Left lung (tissue), 10 donors: ENCODE data around the gene NAALADL2. TPM values are rescaled to one million over a fixed set of nuclear protein-coding genes. Genes with fewer than 3 reads are reported as not detected.
A peak's percentile ranks its signal among the peaks of the same experiment; 100 is the strongest.

ENCODE experiments used
- ATAC-seq: fragments of 200-7000 bp; cut with Tn5 transposase; one replicate; pipeline ENCODE4 v1.9.1; 2020; ENCODE audit warnings: moderate library complexity
- DNase-seq, 4 donors: peaks; one replicate each; pipeline ENCODE4 v3.0.0-alpha.2; 2013 to 2020
- H3K27ac ChIP-seq, 2 donors: fragments of 200-600 bp; sonication (generic) in 1 of 2; one replicate each; pipeline versions ENCODE4 v1.5.0 to v1.8.0; 2020 to 2021
- H3K27me3 ChIP-seq, 2 donors: fragments of 200-600 bp; sonication (generic) in 1 of 2; one replicate each; pipeline versions ENCODE4 v1.5.0 to v1.8.0; 2020 to 2021
- H3K36me3 ChIP-seq, 2 donors: fragments of 200-600 bp; sonication (generic) in 1 of 2; one replicate each; pipeline versions ENCODE4 v1.5.0 to v1.8.0; 2020 to 2021
- H3K4me1 ChIP-seq, 2 donors: fragments of 200-600 bp; one replicate each; pipeline ENCODE4 v1.8.0; 2021
- H3K4me3 ChIP-seq, 2 donors: fragments of 200-600 bp; sonication (generic) in 1 of 2; one replicate each; pipeline versions ENCODE4 v1.5.0 to v1.8.0; 2020 to 2021; ENCODE audit warnings: mild to moderate bottlenecking in 1 of 2
- H3K9me3 ChIP-seq, 2 donors: fragments of 200-600 bp; sonication (generic) in 1 of 2; one replicate each; pipeline versions ENCODE4 v1.5.0 to v1.8.0; 2020 to 2021
- CTCF ChIP-seq, 2 donors: fragments of 200-600 bp; sonication (generic) in 1 of 2; IDR thresholded peaks; one replicate each; pipeline versions ENCODE4 v1.5.0 to v1.8.0; 2021; ENCODE audit warnings: antibody characterized with exemption in 2 of 2
- intact Hi-C, 2 donors: fragments of 100-400 bp; cut with DNase I; formaldehyde crosslinking; loops; one replicate each; pipeline versions ENCODE4 v1.11.2 to v1.14.2; 2022
- polyA plus RNA-seq, 6 donors: library from polyadenylated mRNA; unstranded; fragments of 120-200 nt; gene quantifications; one replicate each; pipeline ENCODE4 v1.2.1, GENCODE V29; 2013; ENCODE audit not compliant: insufficient read length in 6 of 6
- total RNA-seq, 2 donors: library from RNA; stranded (reverse); fragmentation: NEBNext Ultra II Directional; extraction: Animal tissue kit (Norgen Biotek cat#: 25700); gene quantifications; one replicate each; pipeline ENCODE4 v1.2.1, GENCODE V29; 2021
- donor health status: DM: no; HTN: yes; CAD: no.
- donor health status: DM: no; HTN: no; CAD: no.

The NAALADL2 gene
- total and polyA plus RNA-seq, 8 donors = 9.8 to 23.3 (median 17.8) TPM

GRCh38 chr3:175411405-175411804 is 552.3 kb downstream of the NAALADL2 start:
- ATAC-seq (no peak), DNase-seq (no peak)
- Histone ChIP-seq H3K27ac (no peak overlapping the region), H3K4me3 (no peak overlapping the region), H3K9me3 (no peaks in the 10 kb centered on the region), H3K4me1 (no peaks in the 10 kb centered on the region), H3K36me3 (no peaks in the 10 kb centered on the region), H3K27me3 (no peaks in the 10 kb centered on the region)
- intact Hi-C loops = no loop called here
- no peak for TF ChIP-seq CTCF (IDR thresholded peaks at IDR 0.05)

GRCh38 chr3:175411946-175412345 is 552.8 kb downstream of the NAALADL2 start:
- no peaks in the 10 kb centered on the region for H3K27me3 ChIP-seq
- H3K36me3 ChIP-seq = no peaks in the 10 kb centered on the region
- intact Hi-C loops = no loop called here
- no peaks in the 10 kb centered on the region for H3K4me1 ChIP-seq
- TF ChIP-seq CTCF (IDR thresholded peaks at IDR 0.05) = no peak
- H3K27ac ChIP-seq = no peak overlapping the region
- DNase-seq = no peak
- H3K4me3 ChIP-seq = no peak overlapping the region
- no peak for ATAC-seq
- H3K9me3 ChIP-seq = no peaks in the 10 kb centered on the region

- Histone ChIP-seq H3K9me3 (no peaks in the 10 kb centered on the region), H3K4me3 (no peak overlapping the region), H3K27ac (no peak overlapping the region), H3K27me3 (no peaks in the 10 kb centered on the region), H3K36me3 (no peaks in the 10 kb centered on the region), H3K4me1 (no peaks in the 10 kb centered on the region)
- ATAC-seq (no peak), DNase-seq (no peak)
- TF ChIP-seq CTCF (IDR thresholded peaks at IDR 0.05) = no peak
- intact Hi-C loops = no loop called here
These were observed 554.8 kb downstream of the NAALADL2 start for GRCh38 chr3:175413926-175414325.

- ATAC-seq = no peak
- intact Hi-C loops = no loop called here
- Histone ChIP-seq H3K4me1 (no peaks in the 10 kb centered on the region), H3K4me3 (no peak overlapping the region), H3K27ac (no peak overlapping the region), H3K27me3 (no peaks in the 10 kb centered on the region), H3K36me3 (no peaks in the 10 kb centered on the region), H3K9me3 (no peaks in the 10 kb centered on the region)
- DNase-seq = no peak
- no peak for TF ChIP-seq CTCF (IDR thresholded peaks at IDR 0.05)
These were observed 557.5 kb downstream of the NAALADL2 start for GRCh38 chr3:175416600-175416999.

DNA sequence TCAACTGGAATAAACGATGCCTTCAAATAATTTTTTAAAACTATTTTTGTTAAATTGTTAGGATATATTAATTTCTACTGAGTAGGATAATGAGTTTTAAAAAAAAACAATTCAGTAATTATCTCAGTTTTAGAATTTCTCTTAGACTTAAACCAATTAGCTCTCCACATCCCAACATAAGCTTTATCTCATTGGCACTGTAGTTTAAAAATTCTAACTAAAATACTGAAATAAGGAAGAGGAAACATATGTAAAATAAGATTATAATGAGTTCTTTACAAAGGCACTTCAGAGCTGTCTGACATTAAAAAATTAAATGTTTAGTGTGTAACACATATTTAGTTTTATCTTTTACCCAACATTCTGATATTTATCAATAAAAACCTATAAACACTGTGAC is 558.3 kb downstream of the NAALADL2 start:
- peak in 2 of 4 donors; percentile 16 to 19 for DNase-seq

More for the DNA sequence above, 558.3 kb downstream of the NAALADL2 start:
- H3K36me3 ChIP-seq = no peaks in the 10 kb centered on the region
- no peak overlapping the region for H3K4me3 ChIP-seq
- no peak overlapping the region for H3K27ac ChIP-seq
- no peak for ATAC-seq
- H3K9me3 ChIP-seq = no peaks in the 10 kb centered on the region
- no peak for TF ChIP-seq CTCF (IDR thresholded peaks at IDR 0.05)
- intact Hi-C loops = no loop called here
- no peaks in the 10 kb centered on the region for H3K27me3 ChIP-seq
- no peaks in the 10 kb centered on the region for H3K4me1 ChIP-seq
